Left colon (tissue), 2 donors: ENCODE results near the gene SRSF4. TPM values are rescaled to one million over a fixed set of nuclear protein-coding genes. Genes with fewer than 3 reads are reported as not detected.

Source experiments
- ATAC-seq: fragments of 200-7000 bp; cut with Tn5 transposase; one replicate; pipeline ENCODE4 v1.9.1; 2020; ENCODE audit warnings: mild to moderate bottlenecking, moderate library complexity
- DNase-seq, 2 donors: peaks; one replicate each; pipeline ENCODE4 v3.0.0-alpha.2; 2020
- intact Hi-C, 2 donors: fragments of 100-400 bp; cut with DNase I in 1 of 2; cut with micrococcal nuclease in 1 of 2; formaldehyde crosslinking; loops; one replicate each; pipeline versions ENCODE4 v1.11.2 to v1.14.0; 2022; cut with DNase I, micrococcal nuclease
- total RNA-seq, 2 donors: library from RNA; stranded (reverse); fragmentation: NEBNext Ultra II Directional; extraction: Animal tissue kit (Norgen Biotek cat#: 25700); gene quantifications; one replicate each; pipeline ENCODE4 v1.2.1, GENCODE V29; 2021
- donor health status: DM: no; HTN: no; CAD: no.
- donor health status: DM: yes; HTN: yes; CAD: no.

SRSF4 gene
- total RNA-seq, 2 donors from 2014 or later: 62.7 to 71.3 TPM

- ATAC-seq (peak; percentile 91), DNase-seq (peak; percentile 90 to 98)
- intact Hi-C loops: loop anchor here (2.0 to 10.0 kb wide), 4 partner anchors 170 to 418 kb away; no protein-coding TSS in a partner anchor
Observed at GRCh38 chr1:29202584-29203340, 21.1 kb upstream of the SRSF4 start.

- no peak for ATAC-seq
- intact Hi-C loops: loop anchor here (2.0 to 10.0 kb wide), 4 partner anchors 170 to 417 kb away; no protein-coding TSS in a partner anchor
Observed at GRCh38 chr1:29202053-29202452, 20.4 kb upstream of the SRSF4 start.

GRCh38 chr1:29201595-29202051, 19.9 kb upstream of the SRSF4 start:
- ATAC-seq (no peak), DNase-seq (no peak)
- intact Hi-C loops: loop anchor here (2.0 to 10.0 kb wide), 4 partner anchors 169 to 417 kb away; no protein-coding TSS in a partner anchor

More at GRCh38 chr1:29202053-29202452, 20.4 kb upstream of the SRSF4 start:
- DNase-seq: no peak

GRCh38 chr1:29200906-29201594, 19.4 kb upstream of the SRSF4 start:
- DNase-seq: no peak
- intact Hi-C loops: loop anchor here (5.0 to 10.0 kb wide), 3 partner anchors 169 to 416 kb away; no protein-coding TSS in a partner anchor
- ATAC-seq: no peak

GRCh38 chr1:29197993-29198392, 16.3 kb upstream of the SRSF4 start:
- intact Hi-C loops: no loop called here
- ATAC-seq (no peak), DNase-seq (no peak)

GRCh38 chr1:29197590-29197924, 15.9 kb upstream of the SRSF4 start:
- intact Hi-C loops: no loop called here
- DNase-seq (peak in 1 of 2 donors; percentile 50), ATAC-seq (peak; percentile 97)

GRCh38 chr1:29196863-29197589, 15.3 kb upstream of the SRSF4 start:
- ATAC-seq: peak; percentile 11
- DNase-seq: no peak
- intact Hi-C loops: no loop called here

- intact Hi-C loops: no loop called here
- ATAC-seq (no peak), DNase-seq (no peak)
Observed at GRCh38 chr1:29195881-29196291, 14.2 kb upstream of the SRSF4 start.

GRCh38 chr1:29193879-29194455, 12.3 kb upstream of the SRSF4 start:
- ATAC-seq: no peak
- DNase-seq: no peak
- intact Hi-C loops: no loop called here

- intact Hi-C loops: no loop called here
- DNase-seq (no peak), ATAC-seq (no peak)
Observed at GRCh38 chr1:29190718-29191117, 9.0 kb upstream of the SRSF4 start.

GRCh38 chr1:29186707-29187106, 5.0 kb upstream of the SRSF4 start:
- DNase-seq: no peak
- intact Hi-C loops: no loop called here
- no peak for ATAC-seq

- ATAC-seq: no peak
- intact Hi-C loops: no loop called here
- DNase-seq: no peak
Observed at GRCh38 chr1:29186252-29186651, 4.6 kb upstream of the SRSF4 start.

- intact Hi-C loops: no loop called here
- ATAC-seq (no peak), DNase-seq (no peak)
Observed at GRCh38 chr1:29183287-29183686, 1.6 kb upstream of the SRSF4 start.

- intact Hi-C loops: no loop called here
- peak; percentile 55 for ATAC-seq
- DNase-seq: peak in 1 of 2 donors; percentile 36
Observed at GRCh38 chr1:29180497-29181412, 945 bp downstream of the SRSF4 start.

- intact Hi-C loops: no loop called here
- DNase-seq: no peak
- no peak for ATAC-seq
Observed at GRCh38 chr1:29179641-29180184, 2.0 kb downstream of the SRSF4 start.

- no peak for ATAC-seq
- no peak for DNase-seq
- intact Hi-C loops: no loop called here
Observed at GRCh38 chr1:29177022-29177705, 4.5 kb downstream of the SRSF4 start.

GRCh38 chr1:29176576-29176975, 5.1 kb downstream of the SRSF4 start:
- no peak for DNase-seq
- ATAC-seq: no peak
- intact Hi-C loops: no loop called here
